ENCODE results near the gene OLFM1.

OLFM1 gene

DNA sequence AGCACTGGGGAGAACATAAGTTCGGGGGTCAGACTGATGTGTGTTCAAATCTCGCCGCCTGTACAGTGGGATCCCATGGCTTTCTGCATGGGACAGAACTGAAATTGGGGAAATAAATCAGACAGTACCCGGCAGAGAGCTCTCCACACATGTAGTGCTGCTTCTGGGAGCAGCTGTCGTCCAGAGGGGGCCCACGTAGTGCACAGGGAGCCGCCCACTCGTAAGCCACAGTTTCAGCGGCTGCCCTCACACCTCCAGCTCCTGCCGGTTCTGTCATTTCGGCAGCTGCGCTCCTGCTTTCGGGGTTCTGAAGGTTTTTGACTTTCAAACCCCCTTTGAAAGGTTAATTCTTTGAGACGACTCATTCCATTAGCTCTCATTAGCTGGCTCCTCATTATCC, 83.1 kb downstream of the OLFM1 start:
- Histone ChIP-seq H3K27me3 (ENCODE audit: control insufficient read depth in 1 of 2, insufficient read depth in 2 of 2, low read length in 2 of 2) (no peaks in the 10 kb centered on the region), H3K27ac (ENCODE audit: low read depth, low read length) (no peak overlapping the region), H3K4me1 (ENCODE audit: control insufficient read depth in 1 of 2, insufficient read depth in 2 of 2, low read length in 2 of 2) (no peaks in the 10 kb centered on the region), H3K9ac (ENCODE audit: low read depth in 1 of 2, low read length in 2 of 2) (no peak overlapping the region), H3K36me3 (ENCODE audit: control insufficient read depth in 1 of 2, insufficient read depth in 2 of 2, low read length in 2 of 2) (no peaks in the 10 kb centered on the region), H3K4me3 (ENCODE audit: low read depth in 1 of 2, low read length in 2 of 2) (no peak overlapping the region), H3K9me3 (ENCODE audit: control insufficient read depth in 1 of 2, low read length in 2 of 2) (no peaks in the 10 kb centered on the region)
